GM21367 (cell line): ENCODE measurements around the gene KIAA0825.

Experiments
- ATAC-seq: cut with Tn5 transposase; IDR thresholded peaks from one replicate; pipeline ENCODE4 v1.9.1; 2021; ENCODE audit not compliant: unreplicated experiment

Gene KIAA0825

DNA sequence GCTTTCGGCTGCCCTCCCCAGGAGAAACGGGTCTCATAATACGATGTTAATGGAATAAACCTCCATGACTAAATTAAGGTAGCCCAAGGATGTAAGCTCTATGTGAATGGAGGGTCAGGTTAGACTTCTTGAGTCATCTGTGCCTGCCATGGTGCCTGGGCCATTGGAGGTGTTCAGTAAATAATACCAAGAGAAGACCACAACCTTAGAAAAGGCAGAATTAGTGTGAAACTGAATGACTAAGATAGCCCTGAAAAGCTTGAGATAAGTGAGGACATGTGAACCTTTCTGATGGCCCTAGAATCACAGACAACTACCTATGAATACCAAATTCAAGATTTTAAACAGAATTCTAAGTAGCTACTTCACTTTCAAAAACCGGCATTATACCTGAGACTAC lies 160.6 kb downstream of the KIAA0825 start:
- no peak for ATAC-seq

DNA sequence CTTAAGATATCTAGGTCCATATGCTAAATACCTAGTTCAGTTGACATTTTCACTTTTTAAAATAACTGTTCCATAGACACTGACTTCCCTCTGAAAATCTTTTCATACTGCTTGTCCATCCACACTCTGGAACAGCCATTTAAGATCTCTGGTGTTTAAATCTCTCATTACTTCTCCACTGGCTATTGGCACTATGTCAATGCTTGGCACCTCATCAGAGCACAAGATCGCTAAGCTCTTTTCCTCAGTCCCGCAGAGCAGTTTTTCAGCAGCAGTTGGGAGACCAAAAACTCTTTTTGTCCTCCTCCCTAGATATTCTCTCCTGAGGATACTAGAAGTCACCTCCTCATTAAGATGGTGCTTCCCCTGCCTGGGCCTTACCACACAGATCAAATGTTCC lies 172.7 kb downstream of the KIAA0825 start:
- no peak for ATAC-seq

DNA sequence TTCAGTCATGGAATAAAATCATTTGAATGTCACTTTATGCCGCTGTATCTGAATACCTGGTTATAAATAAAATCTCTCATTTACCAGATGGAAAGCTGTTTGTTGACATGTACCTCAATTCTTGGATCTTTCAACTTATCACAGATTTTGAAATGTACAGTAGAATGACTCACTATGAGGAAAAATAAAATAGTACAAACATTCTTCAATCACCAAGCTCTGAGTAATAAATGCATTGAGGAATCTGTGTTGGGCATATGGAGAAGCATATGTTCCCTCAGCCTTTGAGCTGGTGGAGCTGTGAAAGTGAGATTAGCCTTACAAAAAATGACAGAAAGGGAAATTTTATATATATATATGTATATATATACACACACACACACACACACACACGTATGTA lies 175.4 kb downstream of the KIAA0825 start:
- ATAC-seq, result no peak

DNA sequence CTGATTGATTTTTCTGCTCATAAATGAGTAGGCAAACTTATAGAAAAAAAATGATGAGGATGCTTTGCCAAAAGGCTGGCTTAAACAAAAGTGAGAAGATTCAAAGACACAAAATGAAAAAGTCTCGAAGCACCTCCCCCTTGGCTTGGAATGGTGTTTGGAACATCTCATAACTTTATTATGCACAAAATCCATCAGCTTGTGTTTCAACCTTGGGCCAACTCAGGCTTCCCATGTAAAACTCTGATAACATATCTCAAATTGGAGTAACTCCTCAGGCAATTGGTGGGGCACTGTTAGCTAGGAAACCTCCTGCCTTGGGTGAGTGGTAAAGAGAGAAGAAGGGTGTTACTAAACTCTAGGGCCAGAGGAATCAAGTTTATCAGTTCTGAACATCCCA lies 176.3 kb downstream of the KIAA0825 start:
- no peak for ATAC-seq

DNA sequence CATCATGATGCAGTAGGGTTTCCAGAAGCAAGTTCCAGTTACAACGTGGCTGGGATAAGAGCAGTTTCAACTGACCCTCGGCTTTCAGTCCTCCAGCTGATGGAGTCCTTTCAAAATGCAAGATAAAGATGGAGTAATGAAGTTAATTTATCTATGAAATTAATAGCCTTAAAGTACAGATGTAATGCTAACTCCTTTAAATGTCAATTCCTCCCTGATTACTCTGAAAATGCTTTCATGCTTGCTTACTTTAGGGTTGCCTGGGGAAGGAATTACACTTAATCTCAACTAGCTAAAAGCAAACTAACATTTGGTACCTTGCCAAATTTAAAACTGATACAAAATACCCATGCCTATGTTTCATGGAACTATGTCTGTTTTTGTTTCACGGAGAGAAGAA lies 178.4 kb downstream of the KIAA0825 start:
- no peak for ATAC-seq

DNA sequence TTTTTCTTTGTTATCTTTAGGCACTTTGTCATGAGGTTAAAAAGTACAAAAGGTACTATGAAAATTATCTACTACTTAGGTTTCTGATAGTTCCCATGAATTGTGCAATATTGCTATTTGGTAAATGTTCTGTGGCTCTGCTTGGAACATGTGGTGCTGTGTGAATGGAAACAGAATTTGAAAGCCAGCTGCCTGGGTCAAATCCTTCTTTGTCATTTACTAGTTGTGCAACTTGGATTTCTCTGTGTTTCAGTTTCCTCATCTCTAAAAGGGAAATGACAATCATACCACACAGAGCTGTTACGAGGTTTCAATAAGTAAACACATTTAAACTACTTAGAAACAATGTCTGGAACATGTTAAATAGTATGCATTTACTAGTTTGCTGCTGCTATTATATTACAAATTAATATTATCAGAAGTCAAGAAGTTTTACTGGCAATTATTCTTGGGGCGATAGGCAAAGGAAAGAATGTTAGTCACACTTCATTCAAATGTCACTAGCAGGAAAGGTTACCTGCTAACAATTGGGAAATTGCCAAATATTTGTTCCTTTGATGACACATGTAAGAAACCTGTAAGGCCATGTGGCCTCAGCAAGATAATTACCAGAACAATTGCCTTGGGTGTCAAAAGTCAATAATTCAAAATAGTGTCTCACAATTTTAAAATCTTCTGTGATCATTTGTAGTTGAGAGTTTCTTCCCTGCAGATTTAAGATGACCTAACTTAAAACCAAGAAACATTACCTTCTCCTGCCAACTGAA lies 184.8 kb downstream of the KIAA0825 start:
- ATAC-seq, result no peak

DNA sequence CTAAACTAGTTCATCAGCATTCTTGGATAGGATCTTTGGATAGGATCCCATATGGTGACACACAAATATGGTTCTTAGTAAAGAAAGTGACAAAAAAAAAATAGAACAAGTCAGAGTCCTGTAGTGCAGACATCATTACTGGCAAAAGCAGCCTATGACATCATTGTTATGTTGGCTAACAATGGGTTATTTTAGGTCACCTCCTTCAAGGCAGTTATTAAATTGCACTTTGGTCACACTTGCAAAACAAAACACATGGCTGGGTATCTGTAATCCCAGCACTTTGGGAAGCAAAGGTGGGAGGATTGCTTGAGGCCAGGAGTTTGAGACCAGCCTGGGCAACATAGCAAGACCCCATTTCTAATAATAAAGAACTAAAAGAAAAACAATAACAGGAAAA lies 185.9 kb downstream of the KIAA0825 start:
- ATAC-seq, result no peak

DNA sequence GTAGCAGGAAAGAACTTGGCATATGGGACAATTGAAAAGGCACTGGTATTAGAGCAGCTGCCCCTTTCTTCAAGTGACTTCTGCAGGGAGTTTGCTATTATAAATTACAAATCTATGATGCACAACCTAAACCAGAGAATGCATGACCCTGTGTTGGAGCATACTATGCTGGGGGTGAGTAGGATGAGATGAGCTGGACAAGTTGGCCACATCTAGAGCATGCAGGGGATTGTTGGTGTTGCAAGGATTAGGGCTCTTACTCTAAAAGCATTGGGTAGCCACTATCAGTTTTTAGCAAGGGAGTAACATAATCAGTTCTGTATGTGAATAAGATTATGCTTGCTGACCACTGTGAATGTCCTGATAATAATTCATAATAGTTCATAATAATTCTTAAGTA lies 186.7 kb downstream of the KIAA0825 start:
- no peak for ATAC-seq

DNA sequence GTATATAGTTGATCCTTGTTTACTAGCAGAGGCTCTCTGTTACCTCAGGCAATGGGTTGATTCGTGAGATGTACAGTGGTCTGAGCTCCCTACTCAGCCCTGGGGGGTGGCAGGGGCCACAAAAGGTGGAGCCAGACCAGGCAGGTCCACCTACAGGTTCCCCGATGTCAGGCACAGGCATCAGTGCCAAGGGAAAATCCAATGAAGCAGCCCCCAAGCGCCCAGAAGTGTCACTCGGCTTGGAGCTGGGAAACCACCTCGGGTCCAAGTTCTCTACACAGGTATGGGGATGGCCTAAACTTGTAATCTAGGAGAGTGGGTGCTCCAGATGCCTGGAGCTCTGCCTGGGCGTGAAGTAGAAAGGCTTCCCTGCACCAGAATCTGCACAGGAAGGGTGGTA lies 188.8 kb downstream of the KIAA0825 start:
- ATAC-seq, result no peak

DNA sequence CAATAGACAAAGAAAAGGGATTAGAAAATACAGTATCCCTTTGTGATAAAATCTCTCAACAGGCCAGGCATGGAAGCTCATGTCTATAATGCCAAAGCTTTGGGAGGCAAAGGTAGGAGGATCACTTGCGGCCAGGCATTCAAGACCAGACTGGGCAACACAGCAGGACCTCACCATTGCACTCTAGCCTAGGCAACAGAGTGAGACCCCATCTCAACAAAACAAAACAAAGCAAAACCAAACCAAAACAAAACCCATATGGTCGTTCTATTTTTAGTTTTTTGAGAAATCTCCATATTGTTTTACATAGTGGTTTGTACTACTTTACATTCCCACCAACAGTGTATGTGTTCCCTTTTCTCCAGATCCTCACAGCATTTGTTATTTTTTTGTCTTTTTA lies 193.0 kb downstream of the KIAA0825 start:
- no peak for ATAC-seq

DNA sequence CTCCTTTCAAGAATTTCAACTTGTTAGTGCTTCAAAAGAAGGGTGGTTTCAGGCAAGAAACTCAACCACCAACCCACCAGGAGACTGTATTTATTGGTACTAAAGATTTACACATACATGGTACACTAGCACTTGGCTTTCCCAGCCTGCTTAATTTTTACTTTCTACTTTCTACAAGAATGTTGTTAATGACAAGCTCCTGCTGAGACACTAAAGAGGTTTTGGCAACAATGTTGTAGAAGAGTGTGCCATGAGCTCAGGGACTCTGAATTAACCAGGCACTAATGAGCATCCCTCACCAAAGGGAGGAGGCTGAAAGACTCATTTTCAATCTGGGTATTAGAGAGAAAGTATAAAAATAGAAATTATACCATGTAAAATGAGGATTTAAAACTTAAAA lies 195.0 kb downstream of the KIAA0825 start:
- no peak for ATAC-seq

DNA sequence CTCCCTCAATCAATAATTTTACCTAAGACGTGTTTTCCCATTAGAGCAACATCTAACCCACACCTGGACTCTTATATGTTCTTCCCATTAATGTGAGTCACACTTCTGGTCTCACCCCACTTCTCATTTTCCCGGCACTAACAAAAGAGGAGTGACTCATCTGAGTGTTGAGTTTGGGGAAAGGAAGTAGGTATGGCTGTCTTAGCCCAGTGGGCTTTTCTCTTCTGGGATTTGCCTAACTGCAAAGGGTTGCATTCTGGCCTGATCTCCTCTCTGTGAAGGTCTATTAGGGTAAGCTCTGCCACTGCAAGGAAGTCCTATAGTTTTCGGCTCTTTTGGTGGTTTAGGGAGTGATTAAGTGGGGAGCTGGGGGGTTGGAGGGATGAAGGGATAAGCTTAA lies 195.6 kb downstream of the KIAA0825 start:
- no peak for ATAC-seq

DNA sequence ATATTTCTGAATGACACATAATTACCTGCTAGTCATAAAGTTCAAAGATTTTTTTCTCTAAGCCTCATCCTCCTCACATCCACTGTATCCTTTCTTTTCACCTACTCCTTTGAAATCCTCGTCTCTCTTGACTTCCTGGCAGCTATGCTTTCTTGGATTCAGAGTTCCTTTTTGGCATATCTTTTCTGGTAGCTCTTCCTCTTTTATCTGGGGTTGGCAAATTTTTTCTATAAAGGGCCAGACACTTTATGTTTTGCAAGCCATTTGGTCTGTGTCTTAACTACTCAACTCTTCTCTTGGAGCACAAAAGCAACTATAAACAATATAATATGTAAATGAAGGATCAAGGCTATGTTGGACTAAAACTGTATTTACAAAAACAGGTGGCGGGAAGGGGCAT lies 197.5 kb downstream of the KIAA0825 start:
- ATAC-seq, result no peak

DNA sequence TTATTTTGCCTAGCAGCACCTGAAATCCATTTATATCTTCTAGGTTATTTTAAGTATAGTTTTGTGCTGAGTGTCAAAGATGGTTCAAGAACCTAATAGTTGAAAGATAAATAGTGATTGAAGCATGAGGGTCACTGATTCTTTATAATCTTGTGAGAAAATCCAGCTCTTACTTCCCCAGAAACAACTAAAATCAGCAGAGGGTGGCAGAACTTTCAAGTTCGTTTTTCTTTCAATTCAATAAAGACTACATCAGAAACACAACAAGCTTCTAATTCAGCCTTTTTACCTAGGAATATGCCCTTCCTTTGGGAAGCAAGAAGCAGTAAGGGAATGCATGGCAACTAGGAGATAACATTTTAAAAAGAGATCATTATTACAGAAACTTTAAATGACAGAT lies 202.6 kb downstream of the KIAA0825 start:
- no peak for ATAC-seq

DNA sequence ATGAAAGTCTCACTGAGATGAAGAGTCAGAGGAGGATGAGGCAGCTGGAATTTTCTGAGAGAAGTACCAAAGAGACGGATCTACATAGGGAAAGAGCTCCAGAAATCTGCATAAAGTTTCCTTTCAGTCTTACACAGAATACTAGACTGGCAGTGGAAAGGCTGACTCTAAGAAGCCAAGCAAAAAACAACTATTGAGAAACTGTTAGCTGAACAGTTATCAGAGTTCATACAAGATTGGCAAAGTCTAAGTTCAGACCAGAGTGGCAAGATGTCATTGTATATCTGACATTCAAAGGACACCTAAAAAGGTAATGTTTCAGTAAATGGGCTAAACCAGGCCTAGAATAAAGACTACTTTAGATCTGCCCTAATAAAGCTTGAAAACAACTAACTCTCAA lies 209.0 kb downstream of the KIAA0825 start:
- no peak for ATAC-seq

DNA sequence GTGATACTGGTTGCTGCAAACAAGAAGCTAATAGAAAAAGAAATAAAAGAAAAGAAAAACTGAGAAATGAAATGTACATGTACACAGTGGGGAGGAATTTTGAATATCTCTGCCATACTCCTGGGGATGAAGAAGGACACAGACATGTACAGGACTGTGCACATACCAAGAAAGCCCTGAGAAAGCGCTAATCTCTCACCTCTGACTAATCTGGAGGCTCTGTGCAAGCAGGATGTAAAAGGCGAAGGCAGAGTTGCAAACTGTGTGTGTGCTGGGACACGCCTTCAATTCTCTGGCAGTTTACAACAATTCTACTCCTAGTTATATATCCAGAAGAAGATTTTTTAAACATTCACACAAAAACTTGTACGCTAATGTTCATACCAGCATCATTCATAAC lies 211.4 kb downstream of the KIAA0825 start:
- ATAC-seq, result no peak

DNA sequence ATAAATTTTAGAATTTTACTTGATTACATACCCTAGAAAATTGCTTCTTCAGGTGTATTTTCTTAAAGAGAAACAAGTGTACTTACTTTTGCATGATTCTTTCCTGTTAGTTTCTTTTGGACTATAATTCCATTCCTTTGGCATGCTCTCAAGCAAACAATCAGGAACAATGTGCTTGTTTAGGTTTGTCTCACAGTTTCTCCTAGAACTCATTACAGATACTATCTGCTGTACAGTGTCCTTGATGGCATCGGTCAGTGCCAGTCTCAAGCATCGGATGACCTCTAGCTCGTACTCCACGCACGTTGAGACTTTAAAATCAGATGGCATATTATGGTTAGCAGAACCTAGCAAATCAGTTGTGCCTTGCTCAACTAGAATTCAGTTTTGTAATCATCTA lies 214.9 kb downstream of the KIAA0825 start:
- ATAC-seq, result no peak

DNA sequence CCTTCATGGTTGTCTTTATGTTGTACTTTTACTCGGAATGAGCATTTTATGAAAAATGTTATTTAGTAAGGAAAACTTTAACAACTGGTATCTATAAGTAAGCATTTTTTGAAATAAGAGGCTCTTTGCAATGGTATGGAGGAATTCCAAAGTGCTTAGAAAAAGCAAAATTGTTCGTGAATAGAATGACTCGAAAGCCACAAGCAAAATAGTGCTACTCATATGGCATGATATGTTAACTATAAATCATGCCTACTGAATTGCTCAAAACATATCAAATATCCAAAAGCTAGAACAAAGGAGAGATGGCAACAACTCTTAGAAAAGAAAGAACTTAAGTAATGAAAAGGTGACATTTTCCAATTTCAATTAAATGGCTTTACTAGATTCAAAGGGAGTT lies 216.3 kb downstream of the KIAA0825 start:
- no peak for ATAC-seq

DNA sequence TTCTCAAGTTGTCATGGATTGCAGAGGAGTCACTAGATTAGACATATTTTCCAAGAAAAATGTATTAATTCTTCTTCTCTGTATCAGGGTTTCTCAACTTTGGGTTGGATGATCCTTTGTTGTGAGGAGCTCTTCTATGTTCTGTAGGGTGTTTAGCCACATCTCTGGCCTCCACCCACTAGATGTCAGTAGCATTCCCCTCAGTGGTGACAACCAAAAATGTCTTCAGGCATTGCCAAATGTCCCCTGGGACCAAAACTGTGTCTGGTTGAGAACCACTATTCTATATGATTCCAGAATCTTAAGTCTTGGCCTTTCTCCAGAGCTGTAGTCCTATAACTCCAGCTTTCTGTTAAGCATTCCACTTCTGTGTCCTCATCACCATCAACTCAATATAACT lies 220.9 kb downstream of the KIAA0825 start:
- ATAC-seq, result no peak

DNA sequence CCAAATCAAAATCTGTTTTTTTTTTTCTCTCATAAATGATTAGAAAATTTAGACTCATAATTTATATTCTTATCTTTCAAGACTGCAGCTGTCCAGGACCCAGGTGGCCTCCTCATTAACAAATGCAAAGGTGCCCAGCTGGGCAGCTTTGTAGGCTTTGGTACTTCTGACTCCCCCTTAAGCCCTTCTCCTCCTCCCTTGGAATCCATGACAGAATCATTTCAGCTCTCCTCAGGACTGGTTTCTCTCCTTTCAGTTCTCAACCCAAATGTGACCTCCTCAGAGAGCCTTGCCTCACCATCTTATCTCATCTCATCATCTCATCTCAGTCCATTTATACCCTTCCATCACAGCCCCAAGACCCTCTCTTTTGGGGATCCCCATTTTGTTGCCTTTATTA lies 221.7 kb downstream of the KIAA0825 start:
- no peak for ATAC-seq

DNA sequence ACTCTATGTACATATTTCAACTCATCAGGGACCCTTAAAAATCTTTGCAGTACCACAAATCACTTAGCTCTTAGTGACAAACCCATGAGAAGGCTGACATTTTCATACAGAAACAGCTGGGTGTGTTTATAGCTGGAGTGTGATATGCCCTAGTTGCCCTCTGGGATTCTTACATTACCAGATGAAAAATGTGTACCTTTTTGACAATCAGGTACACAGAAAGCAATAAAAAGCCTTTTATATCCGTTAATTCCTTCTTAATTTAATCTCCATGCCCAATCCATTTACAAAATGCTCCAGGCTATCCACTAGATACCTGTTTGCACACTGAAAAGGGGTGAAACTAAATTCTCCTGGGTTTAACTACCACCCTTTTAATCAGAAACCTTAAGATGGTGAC lies 222.9 kb downstream of the KIAA0825 start:
- no peak for ATAC-seq

DNA sequence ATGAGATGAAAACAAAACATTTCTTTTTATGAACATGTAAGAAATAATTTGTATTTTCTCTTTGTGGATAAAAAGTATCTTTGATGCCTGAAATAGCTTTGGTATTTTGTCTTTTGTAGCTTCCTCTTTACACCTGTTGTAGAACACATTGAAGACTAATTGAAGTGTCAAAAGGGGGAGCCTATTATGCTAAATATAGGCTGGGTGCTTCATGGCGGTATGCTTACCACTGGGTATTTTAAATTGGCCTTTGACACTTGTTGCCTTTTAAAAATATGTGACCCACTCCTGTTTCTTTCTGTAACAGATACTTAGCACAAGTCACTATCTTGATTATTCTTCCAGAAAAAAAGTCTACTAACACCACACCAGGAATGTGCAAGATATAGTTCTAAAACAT lies 226.4 kb downstream of the KIAA0825 start:
- ATAC-seq, result no peak

DNA sequence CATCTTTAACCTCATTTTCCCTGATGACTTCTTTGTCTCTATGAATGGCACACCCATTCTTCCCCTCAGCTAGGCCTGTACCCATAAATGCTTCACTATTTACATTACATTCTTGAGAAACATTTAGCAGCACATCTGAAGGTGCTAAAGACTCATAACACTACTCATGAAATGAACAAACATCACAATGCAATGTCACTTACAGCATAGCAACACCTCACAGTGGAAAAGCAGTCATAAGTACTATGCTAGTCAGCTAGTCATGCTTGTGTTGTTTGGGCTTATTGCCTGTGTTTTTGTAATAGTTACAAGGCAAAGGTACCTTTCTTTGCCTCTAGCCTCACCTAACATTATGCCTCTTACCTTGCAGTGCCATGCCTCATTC lies 228.9 kb downstream of the KIAA0825 start:
- ATAC-seq, result no peak
